Measurements from ENCODE around the gene TMX4. TPM values are rescaled to one million over a fixed set of nuclear protein-coding genes. Genes with fewer than 3 reads are reported as not detected.
A peak's percentile ranks its signal among the peaks of the same experiment; 100 is the strongest.

Gene TMX4
- total RNA-seq, 1 donor from 2014 or later, result 21.1 TPM

- no peak for DNase-seq (ENCODE audit: low read depth, low spot score)
Measured at GRCh38 chr20:8019998-8020247, 362 bp upstream of the TMX4 start.

- DNase-seq (ENCODE audit: low read depth, low spot score), result no peak
Measured at GRCh38 chr20:8018958-8019245, 659 bp downstream of the TMX4 start.

- DNase-seq (ENCODE audit: low read depth, low spot score), result no peak
Measured at GRCh38 chr20:8012724-8013123, 6.8 kb downstream of the TMX4 start.

GRCh38 chr20:8008733-8009132 is 10.8 kb downstream of the TMX4 start:
- no peak for DNase-seq (ENCODE audit: low read depth, low spot score)

- DNase-seq (ENCODE audit: low read depth, low spot score), result no peak
Measured at GRCh38 chr20:8007490-8007889, 12.1 kb downstream of the TMX4 start.

- no peak for DNase-seq (ENCODE audit: low read depth, low spot score)
Measured at GRCh38 chr20:8005575-8006366, 13.8 kb downstream of the TMX4 start.

- no peak for DNase-seq (ENCODE audit: low read depth, low spot score)
Measured at GRCh38 chr20:8005033-8005432, 14.5 kb downstream of the TMX4 start.

- no peak for DNase-seq (ENCODE audit: low read depth, low spot score)
Measured at GRCh38 chr20:8002056-8002455, 17.5 kb downstream of the TMX4 start.

- DNase-seq (ENCODE audit: low read depth, low spot score), result no peak
Measured at GRCh38 chr20:8000796-8001195, 18.8 kb downstream of the TMX4 start.

- DNase-seq (ENCODE audit: low read depth, low spot score), result no peak
Measured at GRCh38 chr20:7996898-7997297, 22.7 kb downstream of the TMX4 start.

- no peak for DNase-seq (ENCODE audit: low read depth, low spot score)
Measured at GRCh38 chr20:7994809-7995208, 24.8 kb downstream of the TMX4 start.

- no peak for DNase-seq (ENCODE audit: low read depth, low spot score)
Measured at GRCh38 chr20:7993703-7994102, 25.9 kb downstream of the TMX4 start.

- DNase-seq (ENCODE audit: low read depth, low spot score), result no peak
Measured at GRCh38 chr20:7993238-7993637, 26.3 kb downstream of the TMX4 start.

- DNase-seq (ENCODE audit: low read depth, low spot score), result no peak
Measured at GRCh38 chr20:7990385-7990784, 29.2 kb downstream of the TMX4 start.

- no peak for DNase-seq (ENCODE audit: low read depth, low spot score)
Measured at GRCh38 chr20:7989379-7989778, 30.2 kb downstream of the TMX4 start.

GRCh38 chr20:7985916-7986315 is 33.6 kb downstream of the TMX4 start:
- DNase-seq (ENCODE audit: low read depth, low spot score), result no peak

GRCh38 chr20:7984192-7984591 is 35.4 kb downstream of the TMX4 start:
- DNase-seq (ENCODE audit: low read depth, low spot score), result no peak

GRCh38 chr20:7981374-7981773 is 38.2 kb downstream of the TMX4 start:
- no peak for DNase-seq (ENCODE audit: low read depth, low spot score)

- peak; percentile 13 for DNase-seq (ENCODE audit: low read depth, low spot score)
Measured at GRCh38 chr20:7980332-7981046, 39.1 kb downstream of the TMX4 start.

GRCh38 chr20:7977709-7978108 is 41.9 kb downstream of the TMX4 start:
- no peak for DNase-seq (ENCODE audit: low read depth, low spot score)

GRCh38 chr20:7975851-7976414 is 43.6 kb downstream of the TMX4 start:
- DNase-seq (ENCODE audit: low read depth, low spot score), result no peak

GRCh38 chr20:7974785-7975435 is 44.7 kb downstream of the TMX4 start:
- DNase-seq (ENCODE audit: low read depth, low spot score), result no peak
